Stimulated activated CD8-positive, alpha-beta memory T cell treated with anti-CD3 and anti-CD28 coated beads, Interleukin-15, amount 100 ng/mL, for 48 hours (primary cell): ENCODE measurements around the gene PFKFB3.
A peak's percentile ranks its signal among the peaks of the same experiment; 100 is the strongest.
"Not testable (repeated sequence)": the region's sequence is repeated elsewhere in the genome, so short reads cannot be mapped to it uniquely, and the experiment has no call there.

Source experiments
- DNase-seq, 2 donors: peaks; one replicate each; pipeline ENCODE4 v3.0.0-alpha.2; 2020; ENCODE audit warnings: low read depth in 2 of 2

The PFKFB3 gene

DNA sequence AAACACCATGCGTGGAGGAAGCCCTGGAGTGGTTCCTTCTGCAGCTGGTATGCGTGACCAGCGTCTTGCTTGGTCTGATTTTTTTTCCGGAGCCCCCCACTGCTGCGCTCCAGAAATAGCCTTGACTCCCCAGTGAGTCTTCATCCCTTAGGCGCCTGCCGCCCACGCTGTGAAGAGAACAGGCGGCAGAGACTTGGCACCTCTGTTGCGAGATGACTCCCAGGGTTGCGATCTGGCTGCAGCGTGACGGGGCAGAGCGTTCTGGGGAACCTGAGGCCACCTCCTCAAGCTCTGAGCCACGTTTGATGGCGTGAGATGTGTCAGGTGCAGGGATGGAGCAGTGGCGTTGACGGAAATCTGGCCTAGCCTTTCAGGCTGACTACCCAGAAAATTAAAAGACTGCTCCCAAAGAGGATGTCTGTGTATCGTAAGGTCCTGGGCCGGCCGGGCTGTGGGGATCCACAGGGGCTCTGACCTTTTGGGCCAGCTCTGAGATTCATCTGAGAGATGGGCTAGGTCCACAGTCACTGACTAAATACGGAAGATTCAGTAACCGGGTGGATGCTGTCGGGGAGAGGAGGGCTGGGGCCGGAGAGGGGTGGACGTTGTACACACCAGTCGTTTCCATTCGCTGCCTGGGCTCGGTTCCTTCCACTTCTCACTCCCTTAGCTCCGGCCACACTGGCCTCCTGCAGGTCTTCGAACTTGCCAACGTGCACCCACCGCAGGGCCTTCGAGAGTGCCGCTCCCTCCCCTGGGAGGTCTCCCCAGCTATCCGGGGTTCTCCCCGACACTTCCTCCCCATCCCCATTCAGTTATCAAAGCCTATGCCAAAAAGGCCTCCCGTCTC, 33.8 kb downstream of the PFKFB3 start:
- no peak for DNase-seq

DNA sequence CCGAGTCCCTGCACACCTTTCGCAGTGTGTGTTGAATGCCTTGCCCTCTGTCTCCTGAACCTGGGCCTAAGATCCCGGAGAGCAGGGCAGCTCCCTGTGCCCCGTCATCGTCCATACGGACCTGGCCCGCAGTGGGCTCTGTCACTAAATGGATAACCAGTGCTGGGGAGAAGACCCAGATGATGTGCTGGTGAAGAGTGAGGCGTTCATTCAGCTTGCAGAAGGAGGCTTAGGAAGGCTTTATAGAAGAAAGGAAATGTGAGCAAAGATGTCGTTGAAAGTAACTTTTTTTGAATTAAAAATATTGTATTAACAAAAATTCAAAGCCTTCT, 34.4 kb downstream of the PFKFB3 start:
- DNase-seq: no peak

DNA sequence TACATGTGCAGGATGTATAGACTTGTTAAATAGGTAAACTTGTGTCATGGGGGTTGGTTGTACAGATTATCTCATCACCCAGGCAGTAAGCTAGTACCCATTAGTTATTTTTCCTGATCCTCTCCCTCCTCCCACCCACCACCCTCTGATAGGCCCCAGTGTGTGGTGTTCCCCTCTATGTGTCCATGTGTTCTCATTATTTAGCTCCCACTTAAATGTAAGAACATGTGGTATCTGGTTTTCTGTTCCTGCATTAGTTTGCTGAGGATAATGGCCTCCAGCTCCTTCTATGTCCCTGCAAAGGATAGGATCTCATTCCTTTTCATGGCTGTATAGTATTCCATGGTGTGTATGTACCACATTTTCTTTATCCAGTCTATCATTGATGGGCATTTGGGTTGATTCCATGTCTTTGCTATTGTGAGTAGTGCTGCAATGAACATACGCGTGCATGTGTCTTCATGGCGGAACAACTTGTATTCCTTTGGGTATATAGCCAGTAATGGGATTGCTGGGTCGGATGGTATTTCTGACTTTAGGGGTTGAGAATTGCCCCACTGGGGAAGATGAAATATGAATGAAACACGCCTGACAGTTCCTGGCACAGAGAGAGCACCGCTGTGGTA, 36.0 kb downstream of the PFKFB3 start:
- DNase-seq: not testable (repeated sequence)

DNA sequence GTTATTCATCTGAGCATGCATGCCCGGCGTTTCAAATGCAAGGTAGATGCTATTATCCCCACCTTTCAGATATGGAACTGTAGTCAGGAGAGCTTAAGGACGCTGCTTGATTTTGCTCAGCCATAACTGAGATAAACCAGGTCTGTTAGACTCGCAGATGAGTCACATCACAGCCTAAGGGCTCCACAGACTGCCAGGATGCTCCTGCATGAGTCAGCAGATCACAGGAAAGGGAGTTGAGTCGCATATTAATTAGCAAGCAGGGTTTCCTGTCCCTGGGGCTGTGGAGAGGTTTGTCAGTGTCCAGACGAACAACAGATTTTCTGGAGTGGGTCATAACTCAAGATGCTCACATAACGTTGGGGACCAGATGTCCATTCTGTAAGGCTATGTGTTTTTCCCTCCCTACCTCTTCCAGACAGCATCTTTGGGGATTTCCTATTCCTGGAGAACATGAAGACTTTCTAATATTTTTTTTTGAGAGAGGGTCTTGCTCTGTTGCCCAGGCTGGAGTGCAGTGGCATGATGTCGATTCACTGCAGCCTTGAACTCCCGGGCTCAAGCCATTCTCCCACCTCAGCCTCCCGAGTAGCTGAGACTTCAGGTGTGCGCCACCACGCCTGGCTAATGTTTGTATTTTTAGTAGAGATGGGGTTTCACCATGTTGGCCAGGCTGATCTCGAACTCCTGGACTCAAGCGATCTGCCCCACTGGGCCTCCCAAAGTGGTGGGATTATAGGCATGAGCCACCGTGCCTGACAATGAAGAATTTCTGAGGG, 36.7 kb downstream of the PFKFB3 start:
- DNase-seq: peak; percentile 57 to 65

DNA sequence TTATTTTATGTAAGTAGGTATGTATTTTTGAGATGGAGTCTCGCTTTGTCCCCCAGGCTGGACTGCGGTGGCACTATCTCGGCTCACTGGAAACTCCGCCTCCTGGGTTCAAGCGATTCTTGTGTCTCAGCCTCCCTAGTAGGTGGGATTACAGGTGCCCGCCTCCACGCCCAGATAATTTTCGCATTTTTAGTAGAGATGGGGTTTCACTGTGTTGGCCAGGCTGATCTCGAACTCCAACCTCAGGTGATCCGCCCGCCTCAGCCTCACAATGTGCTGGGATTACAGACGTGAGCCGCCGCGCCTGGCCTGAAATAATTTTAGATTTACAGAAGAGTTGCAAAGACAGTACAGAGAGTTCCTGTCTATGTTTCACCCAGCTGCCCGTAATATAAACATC, 37.5 kb downstream of the PFKFB3 start:
- no peak for DNase-seq

DNA sequence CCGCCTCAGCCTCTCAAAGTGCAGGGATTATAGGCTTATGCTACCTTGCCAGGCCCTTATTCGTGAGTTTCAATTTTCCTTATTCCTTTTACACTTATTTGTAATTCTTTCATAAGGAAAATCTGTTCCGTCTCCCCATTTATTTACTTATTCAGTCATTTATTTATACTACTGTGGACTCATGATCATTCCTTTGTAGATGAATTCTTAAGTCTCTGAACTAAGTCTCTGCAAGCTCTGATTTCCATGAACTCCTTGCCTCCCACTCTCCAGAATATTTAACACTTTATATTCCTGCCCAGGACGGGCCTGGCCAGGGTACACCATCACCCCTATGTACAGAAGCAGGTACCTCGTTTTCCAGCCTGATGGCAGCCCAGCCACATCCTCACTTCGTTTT, 39.4 kb downstream of the PFKFB3 start:
- DNase-seq: no peak

DNA sequence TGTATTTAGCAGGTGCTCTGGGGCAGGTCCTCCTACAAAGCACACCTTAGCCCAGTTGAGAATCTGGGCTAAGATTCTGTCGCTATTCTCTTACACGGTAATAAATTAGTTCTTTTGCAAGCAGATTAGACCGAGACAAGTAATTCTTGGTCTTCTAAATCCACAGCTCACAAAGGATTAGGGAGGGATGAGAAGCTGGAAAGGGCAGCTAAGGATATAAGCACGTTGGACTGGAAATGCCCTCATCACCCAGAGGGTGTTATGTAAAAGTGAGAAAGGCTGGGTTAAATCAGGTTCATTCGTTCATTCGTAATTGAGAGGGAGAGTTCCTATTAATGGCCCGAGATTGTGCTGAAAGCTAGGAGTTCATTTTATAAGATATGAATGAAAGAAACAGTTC, 41.8 kb downstream of the PFKFB3 start:
- DNase-seq: no peak

DNA sequence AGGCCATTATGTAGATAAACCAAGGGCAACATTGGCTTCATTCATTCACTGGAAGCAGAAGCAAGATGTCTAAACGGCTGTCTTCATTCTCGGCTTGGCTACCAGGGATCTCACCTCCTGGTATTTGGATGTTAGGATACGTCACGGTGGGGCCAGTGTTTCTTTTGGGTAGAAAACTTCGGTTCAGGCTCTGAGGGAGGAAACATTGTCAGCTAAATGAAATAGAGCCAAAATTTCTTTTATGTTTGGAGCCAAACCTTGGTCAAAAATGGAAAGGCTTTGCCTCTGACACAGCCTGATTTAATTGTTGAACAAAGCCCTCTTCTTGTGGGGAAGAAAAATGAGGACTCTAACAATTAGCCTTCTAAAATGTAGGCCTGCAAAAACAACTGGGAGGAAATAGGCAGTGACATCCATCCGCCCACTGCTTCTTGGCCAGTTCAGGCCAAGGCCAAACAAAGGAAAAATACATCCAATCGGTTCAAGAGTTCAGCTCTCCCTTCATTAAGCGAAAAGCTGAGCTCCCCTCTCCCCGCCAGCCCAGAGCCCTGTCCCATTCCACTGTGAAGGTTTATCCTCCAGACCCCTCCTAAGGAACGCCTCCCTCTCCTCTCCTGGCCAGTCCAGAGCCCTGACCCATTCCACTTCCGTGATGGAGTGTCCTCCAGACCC, 44.4 kb downstream of the PFKFB3 start:
- no peak for DNase-seq

DNA sequence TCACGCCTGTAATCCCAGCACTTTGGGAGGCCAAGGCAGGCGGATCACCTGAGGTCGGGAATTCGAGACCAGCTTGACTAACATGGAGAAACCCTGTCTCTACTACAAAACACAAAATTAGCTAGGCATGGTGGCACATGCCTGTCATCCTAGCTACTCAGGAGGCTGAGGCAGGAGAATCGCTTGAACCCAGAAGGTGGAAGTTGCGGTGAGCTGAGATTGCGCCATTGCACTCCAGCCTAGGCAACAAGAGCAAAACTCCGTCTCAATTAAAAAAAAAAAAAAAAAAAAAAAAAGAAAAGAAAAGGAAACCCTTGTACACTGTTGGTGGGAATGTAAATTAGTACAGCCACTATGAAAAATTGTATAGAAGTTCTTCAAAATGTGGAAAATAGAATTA, 46.2 kb downstream of the PFKFB3 start:
- not testable (repeated sequence) for DNase-seq

DNA sequence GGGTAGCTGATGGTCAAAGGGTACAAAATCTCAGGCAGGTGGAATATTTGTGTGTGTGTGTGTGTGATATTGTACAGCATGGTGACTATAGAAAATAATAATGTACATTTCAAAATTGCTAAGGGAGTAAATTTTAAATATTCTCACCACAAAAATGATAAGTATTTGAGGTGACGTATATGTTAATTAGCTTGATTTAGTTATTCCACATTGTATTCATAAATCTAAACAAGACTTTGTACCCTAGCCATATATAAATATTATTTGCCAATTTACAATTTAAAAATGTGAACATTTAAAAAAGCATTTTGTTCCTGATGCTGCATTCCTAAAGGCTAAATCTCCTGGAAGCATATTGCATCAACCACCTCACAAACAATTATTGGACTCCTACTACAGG, 47.0 kb downstream of the PFKFB3 start:
- no peak for DNase-seq

DNA sequence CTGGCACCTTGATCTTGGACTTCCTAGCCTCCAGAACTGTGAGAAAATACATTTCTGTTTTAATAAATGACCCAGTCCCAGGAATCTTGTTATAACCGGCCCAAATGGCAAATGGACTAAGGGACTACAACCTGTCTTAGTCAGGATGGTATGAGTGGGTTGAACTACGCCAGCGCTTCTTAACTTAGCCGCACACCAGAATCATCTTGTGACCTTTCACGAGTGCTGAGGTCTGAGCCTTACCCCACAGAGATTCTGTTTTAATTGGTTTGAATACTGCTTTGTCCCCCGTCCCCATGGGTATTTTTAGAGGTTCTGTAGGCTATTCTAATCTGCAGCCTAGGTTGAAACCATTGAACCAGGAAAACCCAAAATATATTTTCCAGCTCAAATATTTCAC, 48.0 kb downstream of the PFKFB3 start:
- no peak for DNase-seq

DNA sequence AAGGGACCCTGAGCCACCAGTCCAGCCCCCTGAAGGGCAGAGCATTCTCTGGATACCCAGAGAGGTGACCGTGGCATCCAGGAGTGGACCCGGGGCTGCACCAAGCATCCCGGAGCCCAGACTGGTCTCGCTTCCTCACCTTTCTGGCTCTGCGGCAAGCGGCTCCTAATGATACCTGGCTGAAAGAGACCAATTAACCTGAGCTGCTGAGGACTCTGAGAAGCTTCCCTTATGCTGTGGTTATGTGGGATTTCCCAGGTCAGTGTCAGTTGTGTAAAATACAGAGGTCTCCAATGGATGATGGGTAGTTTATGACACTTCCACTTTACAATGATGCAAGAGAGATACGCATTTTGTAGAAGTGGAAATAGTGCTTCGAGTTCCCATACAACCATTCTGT, 51.5 kb downstream of the PFKFB3 start:
- DNase-seq: no peak

DNA sequence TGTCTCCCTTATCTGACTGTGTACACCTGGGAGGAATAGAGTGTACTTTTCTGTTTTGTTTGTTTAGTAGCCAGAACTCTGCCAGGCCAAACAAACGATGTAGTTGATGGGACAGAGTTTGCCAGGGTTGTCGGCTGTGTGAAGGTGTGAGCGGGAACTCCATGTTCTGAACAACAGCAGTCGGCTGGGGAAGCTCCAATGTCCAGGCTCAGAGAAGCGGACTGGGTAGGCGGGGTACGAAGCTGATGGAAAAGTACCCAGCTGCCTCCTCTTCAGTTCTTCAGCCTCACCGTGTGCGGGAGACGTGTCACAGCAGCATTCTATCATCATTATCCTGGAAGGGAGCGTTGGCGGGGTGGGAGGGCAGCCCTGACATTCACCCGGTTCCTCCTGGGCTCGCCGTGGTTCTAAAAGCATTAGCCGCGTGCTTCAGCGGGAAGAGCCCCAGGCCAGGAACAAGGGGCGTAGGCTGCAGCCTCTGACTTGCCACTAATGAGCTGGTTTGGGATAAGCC, 52.9 kb downstream of the PFKFB3 start:
- DNase-seq: no peak

DNA sequence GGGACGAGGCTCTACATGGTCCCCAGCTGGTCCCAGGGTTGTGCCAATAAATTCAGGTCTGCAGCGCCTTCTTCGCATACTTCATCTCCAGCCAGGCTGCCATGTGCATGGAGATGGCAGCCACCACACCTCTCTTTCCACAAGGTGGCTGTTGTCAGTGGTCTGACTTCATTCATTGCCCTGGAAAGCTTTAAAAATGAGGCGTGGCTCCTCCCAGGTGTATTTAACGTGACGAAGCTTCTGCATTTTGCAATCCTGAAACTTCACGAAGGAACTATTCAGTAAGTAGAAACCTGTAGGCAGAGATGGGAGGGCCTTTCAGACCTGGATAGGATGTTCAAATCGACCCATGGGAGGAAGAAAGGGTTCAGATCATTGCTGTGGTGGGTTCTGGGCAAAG, 53.7 kb downstream of the PFKFB3 start:
- DNase-seq: no peak

DNA sequence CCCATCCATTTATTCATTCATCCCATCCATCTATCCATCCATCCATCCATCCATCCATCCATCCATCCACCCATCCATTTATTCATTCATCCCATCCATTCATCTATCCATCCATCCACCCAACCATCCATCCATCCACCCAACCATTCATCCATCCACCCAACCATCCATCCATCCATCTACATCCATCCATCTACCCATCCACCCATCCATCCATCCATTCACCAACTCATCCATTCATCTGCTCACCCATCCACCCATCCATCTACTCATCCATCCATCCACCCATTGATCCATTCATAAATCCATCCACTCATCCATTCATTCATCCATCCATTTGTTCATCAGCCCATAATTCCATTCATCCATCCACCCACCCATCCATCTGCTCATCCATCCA, 56.4 kb downstream of the PFKFB3 start:
- DNase-seq: no peak

DNA sequence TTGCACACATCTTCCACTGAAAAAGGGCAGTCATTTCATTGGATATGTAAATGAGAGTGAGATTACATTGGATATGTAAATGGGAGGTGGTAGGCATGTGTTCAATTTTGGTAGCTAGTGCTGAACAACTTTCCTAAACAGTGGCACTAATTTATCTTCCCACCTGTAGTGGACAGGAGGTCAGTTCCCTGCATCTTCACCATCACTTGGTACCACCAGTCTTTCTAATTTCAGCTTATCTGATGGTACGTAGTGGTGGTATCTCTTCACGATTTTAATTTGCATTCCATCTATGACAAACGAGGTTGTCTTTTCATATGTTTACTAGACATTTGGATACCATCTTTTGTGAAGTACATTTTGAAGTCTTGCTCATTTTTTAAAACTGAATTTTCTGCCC, 58.1 kb downstream of the PFKFB3 start:
- DNase-seq: no peak

DNA sequence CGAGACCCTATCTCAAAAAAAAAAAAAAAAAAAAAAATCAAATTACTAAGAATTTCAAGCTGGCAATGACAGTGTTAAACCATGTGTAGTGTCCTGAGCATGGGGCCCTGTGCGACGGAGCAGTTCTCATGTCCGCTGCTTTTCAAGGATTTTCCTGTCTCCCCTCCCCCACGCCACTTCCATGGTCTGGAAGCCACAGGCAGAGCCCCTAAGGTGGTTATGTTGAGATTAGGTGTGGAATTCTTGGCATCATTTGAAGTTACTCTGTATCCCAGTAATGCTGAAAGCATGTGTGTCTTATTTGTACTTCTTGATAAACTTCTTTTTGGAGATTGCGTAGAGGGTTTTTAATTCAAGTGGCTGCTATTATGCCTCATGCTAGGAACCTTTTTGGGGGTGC, 65.2 kb downstream of the PFKFB3 start:
- no peak for DNase-seq

DNA sequence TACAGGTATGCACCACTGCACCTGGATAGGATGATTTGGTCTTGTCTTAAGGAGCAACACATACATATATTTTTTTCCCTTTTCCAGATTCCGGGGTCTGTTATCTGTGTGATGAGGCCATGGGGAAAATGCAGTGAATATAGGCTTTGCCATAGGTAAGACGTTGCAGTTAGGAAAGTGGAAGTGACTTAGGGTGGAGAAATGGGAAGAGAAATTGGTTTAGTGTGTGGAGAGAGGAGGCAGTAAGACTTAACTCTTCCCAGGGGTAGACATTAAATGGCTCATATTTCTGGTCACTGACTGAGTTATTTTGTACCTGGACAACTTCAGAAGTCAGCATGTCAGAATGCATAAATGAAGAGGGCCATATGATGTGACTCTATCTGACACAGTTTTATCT, 66.7 kb downstream of the PFKFB3 start:
- DNase-seq: no peak

DNA sequence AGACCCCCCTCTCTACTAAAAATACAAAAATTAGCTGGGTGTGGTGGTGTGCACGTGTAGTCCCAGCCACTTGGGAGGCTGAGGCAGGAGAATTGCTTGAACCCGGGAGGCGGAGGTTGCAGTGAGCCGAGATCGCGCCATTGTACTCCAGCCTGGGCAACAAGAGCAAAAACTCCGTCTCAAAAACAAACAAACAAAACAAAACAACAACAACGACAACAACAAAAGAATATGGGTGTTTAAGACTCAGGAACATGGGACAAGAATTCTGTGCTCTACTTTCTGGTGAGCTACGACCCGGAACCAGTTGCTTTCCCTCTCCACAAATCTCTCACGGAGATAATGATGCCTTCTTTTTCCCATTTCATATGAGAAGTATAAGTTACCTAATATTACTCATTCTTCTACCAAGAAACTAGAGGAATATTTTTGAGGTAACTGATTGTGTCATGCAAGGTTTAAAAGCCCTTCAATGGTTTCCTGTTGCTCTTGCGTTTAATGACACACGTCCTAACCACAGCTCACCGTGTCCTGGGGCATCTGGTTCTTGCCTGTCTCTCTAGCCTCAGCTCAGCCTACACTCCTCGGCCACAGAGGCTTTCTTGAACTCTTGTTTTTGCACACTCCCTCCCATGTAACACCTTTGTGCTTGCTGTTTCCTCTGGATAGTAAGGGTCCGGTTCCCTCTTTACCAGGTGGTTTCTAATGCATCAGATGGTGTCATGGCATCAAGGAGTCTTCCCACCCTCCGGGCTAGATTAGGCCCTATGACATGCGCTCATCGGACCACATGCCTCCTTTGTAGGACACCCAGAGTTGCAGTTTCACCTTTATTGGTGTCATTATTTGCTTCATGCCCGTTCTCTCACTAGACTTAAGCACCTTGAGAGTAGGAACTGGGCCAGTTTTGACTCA, 67.5 kb downstream of the PFKFB3 start:
- DNase-seq: peak; percentile 74 to 78

DNA sequence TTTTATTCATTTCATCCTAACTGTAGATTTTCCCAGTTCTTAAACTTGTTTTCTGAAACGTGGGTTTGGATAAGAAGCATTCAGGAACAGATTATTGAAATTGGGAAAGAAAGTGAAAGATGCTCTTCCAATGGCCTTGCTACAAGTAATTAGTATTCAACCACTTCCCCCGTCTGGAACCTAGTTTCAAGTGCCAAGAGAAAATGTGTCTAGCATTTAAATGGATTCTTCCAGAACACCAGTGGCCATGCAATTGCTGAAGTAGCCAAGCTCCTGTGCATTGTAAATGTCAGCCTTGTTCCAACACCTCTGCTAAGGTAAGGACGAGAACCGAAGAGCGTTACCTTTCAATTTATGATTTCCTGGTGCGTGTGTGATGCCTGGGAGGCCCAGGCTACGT, 68.2 kb downstream of the PFKFB3 start:
- no peak for DNase-seq

DNA sequence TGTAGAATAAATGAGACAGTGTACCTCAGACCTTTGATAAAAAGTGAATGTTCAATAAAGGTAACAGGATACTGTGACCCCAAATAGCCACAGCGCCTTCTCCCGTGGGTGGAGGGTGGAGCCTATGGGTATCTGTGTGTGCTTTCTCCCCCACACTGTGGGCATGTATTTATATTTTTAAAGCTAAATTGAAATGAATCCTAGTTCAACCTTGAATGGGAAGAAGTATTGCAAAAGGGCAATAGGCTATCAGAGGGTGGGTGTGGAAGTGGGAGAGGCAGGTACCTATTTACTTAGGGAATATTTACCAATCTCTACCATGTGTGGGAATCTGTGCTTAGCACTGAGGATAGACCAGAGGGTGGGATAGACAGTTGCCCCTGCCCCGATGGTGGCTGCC, 68.9 kb downstream of the PFKFB3 start:
- DNase-seq: no peak
